Activated naive CD8-positive, alpha-beta T cell (primary cell): Measurements from ENCODE around the gene ST6GALNAC3.
"Not testable (repeated sequence)": the region's sequence is repeated elsewhere in the genome, so short reads cannot be mapped to it uniquely, and the experiment has no call there.

ENCODE experiments used
- H3K27ac Mint-ChIP-seq: one replicate; pipeline ENCODE4 v1.8.0; 2021; ENCODE audit warnings: mixed read lengths
- H3K27me3 Mint-ChIP-seq: one replicate; pipeline ENCODE4 v1.8.0; 2021; ENCODE audit warnings: mixed read lengths
- H3K36me3 Mint-ChIP-seq: one replicate; pipeline ENCODE4 v1.8.0; 2021; ENCODE audit warnings: mixed read lengths
- H3K4me1 Mint-ChIP-seq: one replicate; pipeline ENCODE4 v1.8.0; 2021; ENCODE audit warnings: low read depth, mixed read lengths
- H3K4me3 Mint-ChIP-seq: one replicate; pipeline ENCODE4 v1.8.0; 2021; ENCODE audit warnings: mild to moderate bottlenecking, mixed read lengths
- H3K9me3 Mint-ChIP-seq: one replicate; pipeline ENCODE4 v1.8.0; 2021; ENCODE audit warnings: low read depth, mixed read lengths

ST6GALNAC3 gene

GRCh38 chr1:76109404-76109803 is 34.9 kb downstream of the ST6GALNAC3 start:
- Mint-ChIP-seq H3K4me3 (no peak overlapping the region), H3K27me3 (peaks cover 2% of the 10 kb centered on the region), H3K27ac (no peak overlapping the region)

GRCh38 chr1:76109901-76110560 is 35.5 kb downstream of the ST6GALNAC3 start:
- H3K27me3 Mint-ChIP-seq, result peaks cover 2% of the 10 kb centered on the region
- peaks cover 5% of the 10 kb centered on the region for H3K4me1 Mint-ChIP-seq
- no peaks in the 10 kb centered on the region for H3K9me3 Mint-ChIP-seq
- peaks cover 7% of the 10 kb centered on the region for H3K36me3 Mint-ChIP-seq
- no peak overlapping the region for H3K4me3 Mint-ChIP-seq
- no peak overlapping the region for H3K27ac Mint-ChIP-seq

More at GRCh38 chr1:76109404-76109803, 34.9 kb downstream of the ST6GALNAC3 start:
- Mint-ChIP-seq H3K9me3 (no peaks in the 10 kb centered on the region), H3K36me3 (peaks cover 7% of the 10 kb centered on the region), H3K4me1 (peaks cover 10% of the 10 kb centered on the region)

DNA sequence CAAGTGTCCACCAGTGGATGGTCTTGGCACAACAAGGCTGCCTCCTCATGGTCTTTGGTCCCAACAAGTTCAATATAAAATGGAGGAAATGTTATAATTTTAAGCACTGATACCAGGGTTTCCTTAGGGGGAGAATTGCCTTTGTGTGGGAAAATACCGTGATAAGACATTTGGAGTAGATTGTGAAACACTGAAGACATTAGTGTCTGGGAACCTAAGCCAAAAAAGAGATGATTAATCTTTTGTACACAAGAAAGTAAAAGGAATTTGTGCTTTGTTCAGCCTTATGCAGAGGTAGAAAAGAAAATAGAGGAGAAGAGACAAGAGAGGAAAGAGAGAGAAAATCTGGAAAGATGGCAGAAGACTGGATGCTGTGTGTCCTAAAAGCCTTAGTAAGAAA is 36.1 kb downstream of the ST6GALNAC3 start:
- Mint-ChIP-seq H3K27me3 (peaks cover 2% of the 10 kb centered on the region), H3K27ac (no peak overlapping the region), H3K4me3 (no peak overlapping the region), H3K9me3 (no peaks in the 10 kb centered on the region), H3K4me1 (no peaks in the 10 kb centered on the region), H3K36me3 (peaks cover 7% of the 10 kb centered on the region)

DNA sequence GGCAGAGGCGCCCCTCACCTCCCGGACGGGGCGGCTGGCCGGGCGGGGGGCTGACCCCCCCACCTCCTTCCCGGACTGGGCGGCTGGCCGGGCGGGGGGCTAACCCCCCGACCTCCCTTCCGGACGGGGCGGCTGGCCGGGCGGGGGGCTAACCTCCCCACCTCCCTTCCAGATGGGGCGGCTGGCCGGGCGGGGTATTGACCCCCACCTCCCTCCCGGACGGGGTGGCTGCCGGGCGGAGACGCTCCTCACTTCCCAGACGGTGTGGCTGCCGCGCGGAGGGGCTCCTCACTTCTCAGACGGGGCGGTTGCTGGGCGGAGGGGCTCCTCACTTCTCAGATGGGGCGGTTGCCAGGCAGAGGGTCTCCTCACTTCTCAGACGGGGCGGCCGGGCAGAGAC is 37.8 kb downstream of the ST6GALNAC3 start:
- H3K4me3 Mint-ChIP-seq, H3K36me3 Mint-ChIP-seq, H3K4me1 Mint-ChIP-seq, H3K27me3 Mint-ChIP-seq, H3K9me3 Mint-ChIP-seq, H3K27ac Mint-ChIP-seq: not testable (repeated sequence)

GRCh38 chr1:76113446-76113845 is 38.9 kb downstream of the ST6GALNAC3 start:
- Mint-ChIP-seq H3K27me3 (no peaks in the 10 kb centered on the region), H3K36me3 (no peaks in the 10 kb centered on the region), H3K4me3 (no peak overlapping the region), H3K4me1 (no peaks in the 10 kb centered on the region), H3K27ac (no peak overlapping the region), H3K9me3 (no peaks in the 10 kb centered on the region)

DNA sequence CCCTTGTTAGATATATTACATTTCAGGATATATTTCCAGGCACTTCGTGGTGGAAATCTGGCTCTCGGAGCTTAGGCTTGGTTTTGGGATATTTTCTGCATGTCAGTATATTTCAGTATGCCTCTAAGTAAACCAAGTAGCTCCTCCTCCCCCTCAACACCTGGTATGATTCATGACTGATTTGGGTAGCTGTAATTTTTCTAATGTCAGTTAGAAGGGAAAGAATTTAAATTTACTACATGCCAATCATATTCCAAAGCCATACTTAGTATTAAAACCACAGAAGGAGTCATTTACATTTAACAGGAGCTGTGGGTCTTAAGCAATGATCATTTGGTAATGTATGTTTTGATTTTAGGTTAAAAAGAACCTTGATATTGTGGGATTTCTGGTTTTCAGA is 40.6 kb downstream of the ST6GALNAC3 start:
- H3K4me1 Mint-ChIP-seq, result no peaks in the 10 kb centered on the region
- H3K27me3 Mint-ChIP-seq, result no peaks in the 10 kb centered on the region

DNA sequence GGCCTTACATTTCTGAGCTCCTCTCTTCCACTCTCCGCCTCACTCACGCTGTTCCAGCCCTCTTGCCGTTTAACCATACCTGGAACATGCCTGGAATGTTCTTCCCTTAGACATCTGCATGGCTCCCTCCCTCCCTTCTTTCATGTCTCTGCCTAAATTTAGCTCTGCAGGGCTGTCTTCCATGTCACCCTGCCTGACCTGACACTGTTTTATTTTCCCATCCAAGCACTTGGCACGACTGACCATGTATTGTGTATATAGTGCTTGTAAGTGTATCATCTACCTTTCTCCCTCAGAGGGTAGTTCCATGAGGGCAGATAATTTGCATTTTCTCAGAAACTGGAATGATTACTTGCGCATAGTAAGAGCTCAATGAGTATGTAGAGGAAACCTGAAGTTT is 47.3 kb downstream of the ST6GALNAC3 start:
- Mint-ChIP-seq H3K27me3 (no peaks in the 10 kb centered on the region), H3K36me3 (no peaks in the 10 kb centered on the region), H3K9me3 (no peaks in the 10 kb centered on the region), H3K27ac (no peak overlapping the region), H3K4me1 (no peaks in the 10 kb centered on the region), H3K4me3 (no peak overlapping the region)

More for the DNA sequence above, 40.6 kb downstream of the ST6GALNAC3 start:
- Mint-ChIP-seq H3K9me3 (no peaks in the 10 kb centered on the region), H3K36me3 (no peaks in the 10 kb centered on the region), H3K27ac (no peak overlapping the region), H3K4me3 (no peak overlapping the region)

DNA sequence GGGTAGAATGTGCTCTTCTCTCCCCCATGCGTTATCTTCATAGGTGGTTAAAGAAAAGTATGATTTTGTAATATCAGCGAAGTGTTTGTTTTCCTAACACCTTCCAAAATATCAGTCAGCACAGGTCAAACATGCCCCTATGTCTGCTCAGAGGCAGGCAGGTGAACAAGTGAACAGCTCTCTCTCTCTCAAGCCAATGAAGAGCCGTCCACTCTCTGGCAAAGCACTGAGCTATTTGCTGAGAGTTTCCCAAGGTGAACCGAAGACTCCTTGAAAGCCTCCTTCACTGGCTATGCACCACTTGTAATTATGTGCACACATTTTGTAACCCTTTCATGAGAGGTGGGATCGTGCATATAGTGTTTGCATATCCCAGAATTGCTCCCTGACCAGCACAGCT is 47.7 kb downstream of the ST6GALNAC3 start:
- Mint-ChIP-seq H3K27ac (no peak overlapping the region), H3K27me3 (no peaks in the 10 kb centered on the region), H3K4me3 (no peak overlapping the region), H3K9me3 (no peaks in the 10 kb centered on the region), H3K4me1 (no peaks in the 10 kb centered on the region), H3K36me3 (no peaks in the 10 kb centered on the region)

GRCh38 chr1:76123411-76124064 is 49.0 kb downstream of the ST6GALNAC3 start:
- H3K4me3 Mint-ChIP-seq, H3K4me1 Mint-ChIP-seq, H3K27me3 Mint-ChIP-seq, H3K9me3 Mint-ChIP-seq, H3K36me3 Mint-ChIP-seq, H3K27ac Mint-ChIP-seq: not testable (repeated sequence)

DNA sequence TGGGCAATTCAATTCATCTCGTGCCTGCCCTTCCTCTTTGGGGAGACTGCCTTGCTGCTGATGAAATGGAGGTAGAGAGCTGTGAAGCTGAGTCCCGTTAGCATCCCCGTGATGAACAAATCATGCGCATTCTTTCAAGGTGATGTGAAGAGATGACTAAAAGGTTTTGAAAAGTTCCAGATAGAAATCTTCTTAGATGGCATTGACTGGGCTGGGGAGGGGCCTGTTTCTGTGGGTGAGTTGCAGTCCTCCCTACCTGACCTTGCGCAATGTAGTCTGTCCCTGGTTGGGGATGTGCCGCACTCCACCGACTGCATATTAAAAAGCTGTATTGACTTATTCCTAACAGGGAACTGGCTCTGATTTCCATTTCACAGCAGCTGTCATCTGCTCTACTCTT is 49.6 kb downstream of the ST6GALNAC3 start:
- no peaks in the 10 kb centered on the region for H3K4me1 Mint-ChIP-seq

GRCh38 chr1:76125473-76126219 is 51.1 kb downstream of the ST6GALNAC3 start:
- no peak overlapping the region for H3K27ac Mint-ChIP-seq
- peaks cover 1% of the 10 kb centered on the region for H3K27me3 Mint-ChIP-seq
- no peaks in the 10 kb centered on the region for H3K4me1 Mint-ChIP-seq
- no peaks in the 10 kb centered on the region for H3K36me3 Mint-ChIP-seq
- no peaks in the 10 kb centered on the region for H3K9me3 Mint-ChIP-seq
- H3K4me3 Mint-ChIP-seq, result no peak overlapping the region

More for the DNA sequence above, 49.6 kb downstream of the ST6GALNAC3 start:
- H3K27me3 Mint-ChIP-seq, result no peaks in the 10 kb centered on the region
- no peak overlapping the region for H3K27ac Mint-ChIP-seq
- H3K36me3 Mint-ChIP-seq, result no peaks in the 10 kb centered on the region
- H3K4me3 Mint-ChIP-seq, result no peak overlapping the region
- no peaks in the 10 kb centered on the region for H3K9me3 Mint-ChIP-seq

GRCh38 chr1:76128096-76128495 is 53.5 kb downstream of the ST6GALNAC3 start:
- Mint-ChIP-seq H3K27ac (no peak overlapping the region), H3K9me3 (no peaks in the 10 kb centered on the region), H3K4me3 (no peak overlapping the region), H3K36me3 (no peaks in the 10 kb centered on the region), H3K4me1 (no peaks in the 10 kb centered on the region), H3K27me3 (peaks cover 1% of the 10 kb centered on the region)

GRCh38 chr1:76129731-76130130 is 55.2 kb downstream of the ST6GALNAC3 start:
- Mint-ChIP-seq H3K9me3 (no peaks in the 10 kb centered on the region), H3K27me3 (peaks cover 1% of the 10 kb centered on the region), H3K4me1 (no peaks in the 10 kb centered on the region), H3K27ac (no peak overlapping the region), H3K4me3 (no peak overlapping the region), H3K36me3 (no peaks in the 10 kb centered on the region)

DNA sequence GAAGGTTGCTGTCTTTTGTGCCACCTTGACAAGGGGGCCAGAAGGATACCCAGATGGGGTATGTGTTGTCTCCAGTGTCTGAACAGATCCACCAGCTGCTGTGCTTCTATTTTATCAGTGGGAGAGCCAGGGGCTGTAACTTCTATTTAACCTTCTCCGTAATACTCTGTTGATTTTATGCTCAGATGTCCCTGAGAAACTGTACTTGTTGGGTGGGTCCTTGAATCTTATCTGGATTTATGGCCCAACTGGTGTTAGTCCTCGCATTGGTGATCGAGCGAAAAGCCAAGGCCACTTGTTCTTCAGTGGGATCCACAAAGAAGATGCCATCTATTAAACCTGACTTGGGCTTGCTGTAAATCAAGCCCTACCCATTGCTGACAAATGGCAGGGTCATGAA is 56.4 kb downstream of the ST6GALNAC3 start:
- Mint-ChIP-seq H3K9me3 (no peaks in the 10 kb centered on the region), H3K4me3 (no peak overlapping the region), H3K4me1 (no peaks in the 10 kb centered on the region), H3K27ac (no peak overlapping the region), H3K27me3 (peaks cover 1% of the 10 kb centered on the region), H3K36me3 (no peaks in the 10 kb centered on the region)

DNA sequence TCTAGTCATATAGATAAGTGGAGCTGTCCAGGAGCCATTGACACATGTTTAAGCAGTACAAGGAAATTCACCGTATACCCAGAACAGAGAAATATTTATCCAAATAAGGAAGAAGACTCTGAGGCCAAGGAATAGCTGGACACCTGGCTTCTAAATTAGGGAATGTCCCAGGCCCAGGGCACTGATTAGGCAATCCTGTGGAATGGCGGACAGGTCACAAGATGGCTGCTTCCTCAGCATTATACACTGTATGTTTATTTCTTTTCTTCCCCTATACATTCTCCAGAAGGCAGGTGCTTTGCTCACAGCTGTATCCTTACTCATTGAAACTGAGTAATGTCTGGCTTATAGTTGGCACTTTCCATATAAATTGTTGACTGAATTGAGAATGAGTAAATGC is 59.4 kb downstream of the ST6GALNAC3 start:
- no peak overlapping the region for H3K27ac Mint-ChIP-seq

More for the DNA sequence above, 59.4 kb downstream of the ST6GALNAC3 start:
- no peaks in the 10 kb centered on the region for H3K9me3 Mint-ChIP-seq
- H3K36me3 Mint-ChIP-seq, result no peaks in the 10 kb centered on the region
- H3K27me3 Mint-ChIP-seq, result peaks cover 1% of the 10 kb centered on the region
- no peak overlapping the region for H3K4me3 Mint-ChIP-seq
- H3K4me1 Mint-ChIP-seq, result no peaks in the 10 kb centered on the region
